HepG2 (cell line): ENCODE measurements around the gene IFNL2.

Experiments used
- ARID2 ChIP-seq: sonication (generic); formaldehyde crosslinking; IDR thresholded peaks from 2 replicates; pipeline ENCODE4 v1.8.1; 2022; ENCODE audit warnings: mild to moderate bottlenecking, missing genetic modification reagents, borderline replicate concordance
- EP300 ChIP-seq, 3 experiments: sonication (generic) in 1 of 3; formaldehyde crosslinking in 1 of 3; IDR thresholded peaks; 2 replicates each; pipeline versions ENCODE4 v1.5.1 to v1.6.1; 2011 to 2020; ENCODE audit warnings: low read depth in 2 of 3, low read length in 2 of 3, borderline replicate concordance in 1 of 3, improper control_type of control experiment in 1 of 3, mild to moderate bottlenecking in 1 of 3, missing genetic modification reagents in 1 of 3, moderate library complexity in 1 of 3
- MAZ ChIP-seq, 2 experiments: sonication (generic) in 1 of 2; formaldehyde crosslinking in 1 of 2; IDR thresholded peaks; 2 replicates each; pipeline versions ENCODE4 v1.5.0 to v1.6.1; 2012 to 2020; ENCODE audit warnings: low read depth in 2 of 2, mild to moderate bottlenecking in 2 of 2, borderline replicate concordance in 1 of 2, improper control_type of control experiment in 1 of 2, low read length in 1 of 2, missing genetic modification reagents in 1 of 2, moderate library complexity in 1 of 2
- MBD4 ChIP-seq: IDR thresholded peaks from 2 replicates; pipeline ENCODE4 v1.6.1; 2012; ENCODE audit warnings: low read length, inconsistent platforms, borderline replicate concordance
- MIER2 ChIP-seq: IDR thresholded peaks from 2 replicates; pipeline ENCODE4 v1.6.1; 2016; ENCODE audit warnings: missing biosample characterization, missing genetic modification reagents
- NFE2 ChIP-seq: sonication (generic); formaldehyde crosslinking; IDR thresholded peaks from 2 replicates; pipeline ENCODE4 v1.4.0; 2020; ENCODE audit warnings: missing genetic modification reagents
- THYN1 ChIP-seq: sonication (generic); formaldehyde crosslinking; IDR thresholded peaks from 2 replicates; pipeline ENCODE4 v1.8.1; 2023; ENCODE audit warnings: low read depth, mild to moderate bottlenecking, moderate library complexity, missing genetic modification reagents, borderline replicate concordance
- ZFP36 ChIP-seq: fragments of 150-350 bp; IDR thresholded peaks from 2 replicates; pipeline ENCODE4 v1.6.1; 2018; ENCODE audit warnings: borderline replicate concordance, low read length, low read depth; ENCODE audit not compliant: partially characterized antibody
- TF ChIP-seq, protein P1 (sequence below): sonication (generic); formaldehyde crosslinking; IDR thresholded peaks from 2 replicates; pipeline ENCODE4 v1.5.0; 2020; ENCODE audit warnings: mild to moderate bottlenecking, missing genetic modification reagents, moderate library complexity
- TF ChIP-seq, protein P2 (sequence below), 2 experiments: sonication (generic) in 1 of 2; formaldehyde crosslinking in 1 of 2; IDR thresholded peaks; 2 replicates each; pipeline versions ENCODE4 v1.5.1 to v1.6.1; 2011 to 2020; ENCODE audit warnings: borderline replicate concordance in 1 of 2, low read depth in 1 of 2, low read length in 1 of 2, mild to moderate bottlenecking in 1 of 2, missing genetic modification reagents in 1 of 2, moderate library complexity in 1 of 2

DNA sequence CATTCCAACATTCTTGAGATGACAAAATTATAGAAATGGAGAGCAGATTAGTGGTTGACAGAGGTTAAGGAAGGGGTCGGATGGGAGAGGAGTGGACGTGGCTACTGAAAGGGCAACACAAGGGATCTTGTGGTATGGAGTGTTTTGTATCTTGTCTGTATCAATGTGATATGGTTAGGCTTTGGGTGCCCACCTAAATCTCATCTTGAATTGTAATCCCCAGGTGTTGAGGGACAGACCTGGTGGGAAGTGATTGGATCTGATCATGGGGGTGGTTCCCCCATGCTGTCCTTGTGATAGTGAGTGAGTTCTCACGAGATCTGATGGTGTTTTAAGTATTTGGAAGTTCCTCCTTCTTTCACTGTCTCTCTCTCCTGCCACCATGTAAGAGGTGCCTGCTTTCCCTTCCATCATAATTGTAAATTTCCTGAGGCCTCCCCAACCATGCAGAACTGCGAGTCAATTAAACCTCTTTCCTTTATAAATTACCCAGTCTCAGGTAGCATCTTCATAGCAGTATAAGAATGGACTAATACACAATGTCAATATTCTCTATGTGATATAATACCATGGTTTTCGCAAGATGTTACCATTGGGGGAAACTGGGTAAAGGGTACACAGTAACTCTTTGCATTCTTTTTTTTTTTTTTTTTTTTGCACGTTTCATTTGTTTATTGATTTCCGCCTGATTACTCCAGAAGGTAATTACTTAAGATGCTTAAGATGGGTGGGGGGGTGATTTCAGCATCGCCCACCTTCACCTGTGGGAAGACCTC lies 14.6 kb upstream of the IFNL2 start:
- TF ChIP-seq MBD4: no peak
- no peak for TF ChIP-seq MIER2 (CRISPR knock-in tag)
- TF ChIP-seq ZFP36: no peak
- TF ChIP-seq, protein P1, sequence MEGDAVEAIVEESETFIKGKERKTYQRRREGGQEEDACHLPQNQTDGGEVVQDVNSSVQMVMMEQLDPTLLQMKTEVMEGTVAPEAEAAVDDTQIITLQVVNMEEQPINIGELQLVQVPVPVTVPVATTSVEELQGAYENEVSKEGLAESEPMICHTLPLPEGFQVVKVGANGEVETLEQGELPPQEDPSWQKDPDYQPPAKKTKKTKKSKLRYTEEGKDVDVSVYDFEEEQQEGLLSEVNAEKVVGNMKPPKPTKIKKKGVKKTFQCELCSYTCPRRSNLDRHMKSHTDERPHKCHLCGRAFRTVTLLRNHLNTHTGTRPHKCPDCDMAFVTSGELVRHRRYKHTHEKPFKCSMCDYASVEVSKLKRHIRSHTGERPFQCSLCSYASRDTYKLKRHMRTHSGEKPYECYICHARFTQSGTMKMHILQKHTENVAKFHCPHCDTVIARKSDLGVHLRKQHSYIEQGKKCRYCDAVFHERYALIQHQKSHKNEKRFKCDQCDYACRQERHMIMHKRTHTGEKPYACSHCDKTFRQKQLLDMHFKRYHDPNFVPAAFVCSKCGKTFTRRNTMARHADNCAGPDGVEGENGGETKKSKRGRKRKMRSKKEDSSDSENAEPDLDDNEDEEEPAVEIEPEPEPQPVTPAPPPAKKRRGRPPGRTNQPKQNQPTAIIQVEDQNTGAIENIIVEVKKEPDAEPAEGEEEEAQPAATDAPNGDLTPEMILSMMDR (CRISPR knock-in tag): no peak
- TF ChIP-seq MAZ (IDR thresholded peaks at IDR 0.05; ENCODE audit: borderline replicate concordance, low read depth, low read length): no peak
- no peak for TF ChIP-seq MAZ (CRISPR knock-in tag; IDR thresholded peaks at IDR 0.05; ENCODE audit: low read depth)
- no peak for TF ChIP-seq NFE2 (CRISPR knock-in tag)
- no peak for TF ChIP-seq THYN1 (CRISPR knock-in tag)
- no peak for TF ChIP-seq ARID2 (CRISPR knock-in tag)
- TF ChIP-seq, protein P2, sequence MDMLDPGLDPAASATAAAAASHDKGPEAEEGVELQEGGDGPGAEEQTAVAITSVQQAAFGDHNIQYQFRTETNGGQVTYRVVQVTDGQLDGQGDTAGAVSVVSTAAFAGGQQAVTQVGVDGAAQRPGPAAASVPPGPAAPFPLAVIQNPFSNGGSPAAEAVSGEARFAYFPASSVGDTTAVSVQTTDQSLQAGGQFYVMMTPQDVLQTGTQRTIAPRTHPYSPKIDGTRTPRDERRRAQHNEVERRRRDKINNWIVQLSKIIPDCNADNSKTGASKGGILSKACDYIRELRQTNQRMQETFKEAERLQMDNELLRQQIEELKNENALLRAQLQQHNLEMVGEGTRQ (IDR thresholded peaks at IDR 0.05; ENCODE audit: low read depth, low read length): no peak
- TF ChIP-seq, protein P2 (CRISPR knock-in tag; IDR thresholded peaks at IDR 0.05; ENCODE audit: borderline replicate concordance): no peak
- no peak for TF ChIP-seq EP300 (IDR thresholded peaks at IDR 0.05; ENCODE audit: low read depth in 2 of 2, low read length in 2 of 2)
- TF ChIP-seq EP300 (CRISPR knock-in tag; IDR thresholded peaks at IDR 0.05; ENCODE audit: borderline replicate concordance): no peak
